Activated CD8-positive, alpha-beta memory T cell treated with anti-CD3 and anti-CD28 coated beads for 36 hours (primary cell): ENCODE results near the gene RNF168. TPM values are rescaled to one million over a fixed set of nuclear protein-coding genes. Genes with fewer than 3 reads are reported as not detected.
"Not testable (repeated sequence)": the region's sequence is repeated elsewhere in the genome, so short reads cannot be mapped to it uniquely, and the experiment has no call there.

Source experiments
- CTCF ChIA-PET: fragments of 350-600 bp; sonication (Branson Sonifier 250); formaldehyde crosslinking; loops from one replicate; lab custom pipeline; 2021; ENCODE audit warnings: antibody characterized with exemption; lab: Charles Lee
- POLR2A ChIA-PET: fragments of 350-600 bp; sonication (Branson Sonifier 250); formaldehyde crosslinking; loops from one replicate; lab custom pipeline; 2021; ENCODE audit warnings: antibody characterized with exemption; lab: Charles Lee
- total RNA-seq, 2 experiments: library from RNA; stranded (reverse); gene quantifications; one replicate each; pipeline ENCODE4 v1.2.3, GENCODE V29; 2021

The RNF168 gene
- total RNA-seq, 2 experiments from 2014 or later = 23.4 to 23.5 TPM

GRCh38 chr3:196496183-196496582 is 7.4 kb downstream of the RNF168 start:
- POLR2A ChIA-PET = no interaction called here
- CTCF ChIA-PET = no interaction called here

- CTCF ChIA-PET = interaction anchor here (1.5 kb wide), 1 partner anchor 105 kb away, joined by 3 read pairs; no protein-coding TSS in a partner anchor
- POLR2A ChIA-PET = no interaction called here
Measured at GRCh38 chr3:196493292-196493691, 10.3 kb downstream of the RNF168 start.

GRCh38 chr3:196492080-196492479 is 11.5 kb downstream of the RNF168 start:
- POLR2A ChIA-PET = no interaction called here

GRCh38 chr3:196489747-196490146 is 13.8 kb downstream of the RNF168 start:
- POLR2A ChIA-PET = no interaction called here
- CTCF ChIA-PET = no interaction called here

More at GRCh38 chr3:196492080-196492479, 11.5 kb downstream of the RNF168 start:
- CTCF ChIA-PET = interaction anchor here (1.5 kb wide), 1 partner anchor 103 kb away, joined by 3 read pairs; no protein-coding TSS in a partner anchor

GRCh38 chr3:196486263-196486662 is 17.3 kb downstream of the RNF168 start:
- ChIA-PET POLR2A (no interaction called here), CTCF (interaction anchor here (0.9 to 1.8 kb wide), 2 partner anchors 37 to 43 kb away, joined by 3 to 4 read pairs; no protein-coding TSS in a partner anchor)

- CTCF ChIA-PET = no interaction called here
- POLR2A ChIA-PET = no interaction called here
Measured at GRCh38 chr3:196477678-196478077, 25.9 kb downstream of the RNF168 start.

GRCh38 chr3:196472286-196472685 is 31.3 kb downstream of the RNF168 start:
- POLR2A ChIA-PET = no interaction called here

GRCh38 chr3:196471551-196471950 is 32.0 kb downstream of the RNF168 start:
- ChIA-PET CTCF (no interaction called here), POLR2A (no interaction called here)

More at GRCh38 chr3:196472286-196472685, 31.3 kb downstream of the RNF168 start:
- CTCF ChIA-PET = no interaction called here

- CTCF ChIA-PET = not testable (repeated sequence)
Measured at GRCh38 chr3:196470182-196470581, 33.4 kb downstream of the RNF168 start.

GRCh38 chr3:196463804-196464203 is 39.8 kb downstream of the RNF168 start:
- POLR2A ChIA-PET = no interaction called here
- CTCF ChIA-PET = interaction anchor here (0.6 kb wide), 1 partner anchor 11 kb away, joined by 3 read pairs; no protein-coding TSS in a partner anchor

More at GRCh38 chr3:196470182-196470581, 33.4 kb downstream of the RNF168 start:
- POLR2A ChIA-PET = not testable (repeated sequence)

GRCh38 chr3:196463478-196463756 is 40.2 kb downstream of the RNF168 start:
- CTCF ChIA-PET = interaction anchor here (0.6 kb wide), 1 partner anchor 12 kb away, joined by 3 read pairs; no protein-coding TSS in a partner anchor
- POLR2A ChIA-PET = no interaction called here

GRCh38 chr3:196462680-196463477 is 40.7 kb downstream of the RNF168 start:
- CTCF ChIA-PET = interaction anchor here (0.6 kb wide), 1 partner anchor 12 kb away, joined by 3 read pairs; no protein-coding TSS in a partner anchor
- POLR2A ChIA-PET = not testable (repeated sequence)

GRCh38 chr3:196458063-196458462 is 45.5 kb downstream of the RNF168 start:
- CTCF ChIA-PET = interaction anchor here (0.7 to 1.1 kb wide), 2 partner anchors 71 to 116 kb away, joined by 4 to 8 read pairs; no protein-coding TSS in a partner anchor
- POLR2A ChIA-PET = interaction anchor here (0.7 kb wide), 1 partner anchor 11 kb away, joined by 5 read pairs; no protein-coding TSS in a partner anchor

- CTCF ChIA-PET = interaction anchor here (0.7 to 1.1 kb wide), 3 partner anchors 72 to 642 kb away, joined by 3 to 8 read pairs (median 4); no protein-coding TSS in a partner anchor
- POLR2A ChIA-PET = not testable (repeated sequence)
Measured at GRCh38 chr3:196457470-196457869, 46.1 kb downstream of the RNF168 start.

GRCh38 chr3:196454935-196455334 is 48.6 kb downstream of the RNF168 start:
- POLR2A ChIA-PET = no interaction called here
- CTCF ChIA-PET = no interaction called here

GRCh38 chr3:196445391-196445790 is 58.2 kb downstream of the RNF168 start:
- POLR2A ChIA-PET = not testable (repeated sequence)

GRCh38 chr3:196444500-196444894 is 59.1 kb downstream of the RNF168 start:
- ChIA-PET CTCF (interaction anchor here (0.7 kb wide), 1 partner anchor 87 kb away, joined by 3 read pairs; no protein-coding TSS in a partner anchor), POLR2A (no interaction called here)

More at GRCh38 chr3:196445391-196445790, 58.2 kb downstream of the RNF168 start:
- CTCF ChIA-PET = not testable (repeated sequence)

- CTCF ChIA-PET = no interaction called here
- POLR2A ChIA-PET = interaction anchor here (1.3 kb wide), 1 partner anchor 8 kb away, joined by 10 read pairs; the partner anchor contains the start of gene UBXN7
Measured at GRCh38 chr3:196440696-196441095, 62.9 kb downstream of the RNF168 start.

GRCh38 chr3:196440041-196440537 is 63.5 kb downstream of the RNF168 start:
- CTCF ChIA-PET = no interaction called here
- POLR2A ChIA-PET = no interaction called here
